GM19438 (cell line): ENCODE results near the gene GPX4.

Source experiments
- ATAC-seq: cut with Tn5 transposase; IDR thresholded peaks from one replicate; pipeline ENCODE4 v1.9.1; 2021; ENCODE audit warnings: low read depth; ENCODE audit not compliant: unreplicated experiment

The GPX4 gene

GRCh38 chr19:1068009-1069001 lies 35.5 kb upstream of the GPX4 start:
- ATAC-seq, result no peak

- ATAC-seq, result no peak
Observed at GRCh38 chr19:1069009-1069779, 34.6 kb upstream of the GPX4 start.

GRCh38 chr19:1070576-1070930 lies 33.2 kb upstream of the GPX4 start:
- no peak for ATAC-seq

GRCh38 chr19:1070931-1071791 lies 32.6 kb upstream of the GPX4 start:
- no peak for ATAC-seq

- ATAC-seq, result no peak
Observed at GRCh38 chr19:1072371-1073015, 31.3 kb upstream of the GPX4 start.

- no peak for ATAC-seq
Observed at GRCh38 chr19:1073063-1073955, 30.5 kb upstream of the GPX4 start.

- no peak for ATAC-seq
Observed at GRCh38 chr19:1073956-1074517, 29.8 kb upstream of the GPX4 start.

GRCh38 chr19:1074544-1075283 lies 29.1 kb upstream of the GPX4 start:
- ATAC-seq, result no peak

GRCh38 chr19:1076046-1076386 lies 27.8 kb upstream of the GPX4 start:
- no peak for ATAC-seq

GRCh38 chr19:1076951-1077350 lies 26.8 kb upstream of the GPX4 start:
- peak; percentile 52 for ATAC-seq

- no peak for ATAC-seq
Observed at GRCh38 chr19:1079566-1080111, 24.2 kb upstream of the GPX4 start.

- no peak for ATAC-seq
Observed at GRCh38 chr19:1080360-1081161, 23.2 kb upstream of the GPX4 start.

GRCh38 chr19:1081301-1082164 lies 22.3 kb upstream of the GPX4 start:
- ATAC-seq, result no peak

GRCh38 chr19:1082165-1082927 lies 21.4 kb upstream of the GPX4 start:
- no peak for ATAC-seq

- ATAC-seq, result no peak
Observed at GRCh38 chr19:1082928-1083816, 20.6 kb upstream of the GPX4 start.
